NCI-H2227 (cell line): Measurements from ENCODE around the gene B4GALT4.

Source experiments
- DNase-seq: peaks from one replicate; lab custom pipeline; 2025; ENCODE audit not compliant: unreplicated experiment; lab: John Stamatoyannopoulos, UW

B4GALT4 gene

GRCh38 chr3:119238363-119238762, 2.3 kb downstream of the B4GALT4 start:
- DNase-seq: no peak

- DNase-seq: no peak
Measured at GRCh38 chr3:119237299-119237698, 3.4 kb downstream of the B4GALT4 start.

GRCh38 chr3:119236756-119237155, 3.9 kb downstream of the B4GALT4 start:
- no peak for DNase-seq

GRCh38 chr3:119235151-119235550, 5.5 kb downstream of the B4GALT4 start:
- DNase-seq: no peak

GRCh38 chr3:119234610-119235009, 6.1 kb downstream of the B4GALT4 start:
- DNase-seq: no peak

- no peak for DNase-seq
Measured at GRCh38 chr3:119230745-119231144, 9.9 kb downstream of the B4GALT4 start.

GRCh38 chr3:119230071-119230470, 10.6 kb downstream of the B4GALT4 start:
- DNase-seq: no peak

- DNase-seq: no peak
Measured at GRCh38 chr3:119229190-119229589, 11.5 kb downstream of the B4GALT4 start.

GRCh38 chr3:119228373-119229145, 12.1 kb downstream of the B4GALT4 start:
- no peak for DNase-seq

- no peak for DNase-seq
Measured at GRCh38 chr3:119227070-119227850, 13.4 kb downstream of the B4GALT4 start.

- DNase-seq: no peak
Measured at GRCh38 chr3:119225121-119225520, 15.6 kb downstream of the B4GALT4 start.

- DNase-seq: no peak
Measured at GRCh38 chr3:119223511-119223910, 17.2 kb downstream of the B4GALT4 start.

- no peak for DNase-seq
Measured at GRCh38 chr3:119222391-119222790, 18.3 kb downstream of the B4GALT4 start.

GRCh38 chr3:119221779-119222320, 18.8 kb downstream of the B4GALT4 start:
- no peak for DNase-seq

GRCh38 chr3:119220970-119221667, 19.6 kb downstream of the B4GALT4 start:
- DNase-seq: no peak

- no peak for DNase-seq
Measured at GRCh38 chr3:119220198-119220597, 20.5 kb downstream of the B4GALT4 start.

- DNase-seq: no peak
Measured at GRCh38 chr3:119219069-119219468, 21.6 kb downstream of the B4GALT4 start.

GRCh38 chr3:119211803-119212202, 28.9 kb downstream of the B4GALT4 start:
- DNase-seq: no peak

- no peak for DNase-seq
Measured at GRCh38 chr3:119211193-119211592, 29.5 kb downstream of the B4GALT4 start.

GRCh38 chr3:119207512-119207875, 33.2 kb downstream of the B4GALT4 start:
- no peak for DNase-seq
